ENCODE results near the gene PTPMT1. TPM values are rescaled to one million over a fixed set of nuclear protein-coding genes. Genes with fewer than 3 reads are reported as not detected.

PTPMT1 gene
- total RNA-seq, 1 experiment from 2014 or later = 86.0 TPM

DNA sequence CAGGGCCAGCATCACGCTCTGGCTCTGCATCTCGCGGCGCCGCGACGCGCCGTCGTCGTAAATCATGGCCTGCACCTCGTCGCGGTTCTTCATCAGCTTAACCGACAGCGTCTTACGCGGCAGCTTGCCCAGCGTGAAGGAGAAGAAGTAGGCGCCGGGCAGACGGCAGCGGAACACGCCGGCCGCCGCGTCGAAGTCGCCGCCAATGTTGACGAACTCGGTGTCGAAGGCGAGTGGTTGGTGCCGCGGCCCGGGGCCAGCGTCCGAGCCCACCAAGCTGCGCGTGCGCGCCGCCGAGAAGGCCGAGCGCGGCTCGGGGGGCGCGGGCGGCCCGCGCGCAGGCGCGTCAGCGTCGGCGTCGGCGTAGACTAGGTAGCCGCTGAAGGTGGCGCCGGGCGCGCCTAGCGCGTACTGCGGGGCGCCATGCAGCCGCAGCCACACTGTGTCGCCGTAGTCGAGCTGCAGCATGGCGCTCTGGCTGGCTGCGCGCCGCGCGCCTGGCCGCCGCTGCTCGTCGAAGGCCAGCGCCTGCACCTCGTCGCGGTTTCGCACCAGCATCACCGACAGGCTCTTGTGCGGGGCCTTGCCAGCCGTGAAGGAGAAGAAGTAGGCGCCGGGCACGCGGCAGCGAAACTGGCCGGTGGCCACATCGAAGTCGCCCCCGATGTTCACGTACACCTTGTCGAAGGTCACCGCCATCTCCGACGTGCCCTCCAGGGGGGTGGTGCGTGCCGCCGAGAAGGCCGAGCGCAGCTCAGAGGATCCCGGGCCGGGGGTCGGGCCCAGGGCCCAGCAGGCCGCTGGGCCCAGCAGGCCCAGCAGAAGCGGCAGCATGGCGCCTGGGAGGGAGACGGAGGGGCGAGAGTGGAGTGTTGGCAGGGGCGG lies 24.8 kb downstream of the PTPMT1 start:
- H3K9me3 ChIP-seq = no peaks in the 10 kb centered on the region
- H3K4me3 ChIP-seq = no peak overlapping the region
- H3K27me3 ChIP-seq = peaks cover 11% of the 10 kb centered on the region
- no peak for DNase-seq
- H3K36me3 ChIP-seq = no peaks in the 10 kb centered on the region

DNA sequence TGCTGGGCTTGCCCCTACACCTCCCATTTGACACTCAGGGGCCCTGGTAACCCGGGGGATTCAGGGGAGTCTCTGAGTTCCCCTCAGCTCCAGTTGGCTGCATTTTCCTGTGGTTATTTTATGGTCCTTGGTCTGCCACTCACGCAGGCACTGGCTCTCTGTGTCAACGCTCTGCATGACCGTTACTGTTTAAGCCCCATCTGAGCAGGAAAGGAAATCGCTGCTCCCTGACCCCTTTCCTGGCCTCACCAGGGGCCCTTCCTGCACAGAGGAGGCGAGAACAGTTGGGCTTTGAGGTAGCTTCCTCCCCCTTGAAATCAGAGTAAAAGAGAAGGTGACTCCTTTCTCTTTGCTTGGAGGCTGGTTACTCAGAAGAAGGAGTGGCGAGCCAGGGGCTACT lies 26.4 kb downstream of the PTPMT1 start:
- peaks cover 11% of the 10 kb centered on the region for H3K27me3 ChIP-seq

DNA sequence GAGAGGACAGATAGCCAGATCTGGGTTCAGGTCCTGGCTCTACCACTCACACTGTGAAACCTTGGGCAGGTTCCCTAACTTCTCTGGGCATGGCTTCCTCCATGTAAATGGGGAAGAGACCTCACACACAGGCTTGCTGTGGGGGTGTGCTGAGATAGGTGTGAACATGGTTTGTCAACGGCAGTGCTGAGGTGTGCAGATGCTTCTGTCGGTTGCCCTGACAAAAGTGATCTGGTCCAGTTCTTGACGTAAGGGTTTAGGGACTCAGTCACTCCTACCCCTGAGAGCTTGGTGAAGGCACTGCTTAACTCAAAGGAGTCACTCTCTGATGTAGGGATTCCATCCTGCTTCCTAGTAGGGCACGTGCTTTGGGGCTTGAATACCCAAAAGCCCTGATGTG lies 26.9 kb downstream of the PTPMT1 start:
- peaks cover 11% of the 10 kb centered on the region for H3K27me3 ChIP-seq
- no peak overlapping the region for H3K4me3 ChIP-seq
- no peaks in the 10 kb centered on the region for H3K9me3 ChIP-seq
- H3K36me3 ChIP-seq = no peaks in the 10 kb centered on the region
- DNase-seq = no peak

More for the DNA sequence above, 26.4 kb downstream of the PTPMT1 start:
- DNase-seq = no peak
- Histone ChIP-seq H3K9me3 (no peaks in the 10 kb centered on the region), H3K36me3 (no peaks in the 10 kb centered on the region), H3K4me3 (no peak overlapping the region)

DNA sequence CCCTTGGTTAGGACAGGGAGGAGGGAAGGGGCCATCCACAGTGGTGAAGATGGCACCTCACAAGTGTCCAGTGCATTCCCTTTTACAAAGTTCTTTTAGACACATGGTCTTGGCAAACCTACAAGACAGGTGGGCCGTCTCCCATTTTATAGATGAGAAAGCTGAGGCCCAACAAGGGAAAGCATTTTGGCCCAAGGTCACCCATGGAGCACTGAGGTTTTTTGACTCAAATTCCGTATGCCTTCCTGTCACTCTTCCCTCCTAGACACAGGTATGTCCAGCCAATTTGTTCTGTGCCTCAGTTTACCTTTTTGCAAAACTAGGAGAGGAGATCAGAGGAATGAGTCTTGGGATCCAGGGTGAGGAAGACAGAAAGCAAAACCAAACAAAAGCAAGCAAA lies 27.6 kb downstream of the PTPMT1 start:
- Histone ChIP-seq H3K4me3 (no peak overlapping the region), H3K9me3 (no peaks in the 10 kb centered on the region), H3K36me3 (no peaks in the 10 kb centered on the region), H3K27me3 (peaks cover 11% of the 10 kb centered on the region)
- DNase-seq = no peak

GRCh38 chr11:47593492-47593933 lies 28.1 kb downstream of the PTPMT1 start:
- no peak for DNase-seq
- H3K27me3 ChIP-seq = peaks cover 11% of the 10 kb centered on the region
- H3K9me3 ChIP-seq = no peaks in the 10 kb centered on the region
- H3K4me3 ChIP-seq = no peak overlapping the region
- H3K36me3 ChIP-seq = no peaks in the 10 kb centered on the region

DNA sequence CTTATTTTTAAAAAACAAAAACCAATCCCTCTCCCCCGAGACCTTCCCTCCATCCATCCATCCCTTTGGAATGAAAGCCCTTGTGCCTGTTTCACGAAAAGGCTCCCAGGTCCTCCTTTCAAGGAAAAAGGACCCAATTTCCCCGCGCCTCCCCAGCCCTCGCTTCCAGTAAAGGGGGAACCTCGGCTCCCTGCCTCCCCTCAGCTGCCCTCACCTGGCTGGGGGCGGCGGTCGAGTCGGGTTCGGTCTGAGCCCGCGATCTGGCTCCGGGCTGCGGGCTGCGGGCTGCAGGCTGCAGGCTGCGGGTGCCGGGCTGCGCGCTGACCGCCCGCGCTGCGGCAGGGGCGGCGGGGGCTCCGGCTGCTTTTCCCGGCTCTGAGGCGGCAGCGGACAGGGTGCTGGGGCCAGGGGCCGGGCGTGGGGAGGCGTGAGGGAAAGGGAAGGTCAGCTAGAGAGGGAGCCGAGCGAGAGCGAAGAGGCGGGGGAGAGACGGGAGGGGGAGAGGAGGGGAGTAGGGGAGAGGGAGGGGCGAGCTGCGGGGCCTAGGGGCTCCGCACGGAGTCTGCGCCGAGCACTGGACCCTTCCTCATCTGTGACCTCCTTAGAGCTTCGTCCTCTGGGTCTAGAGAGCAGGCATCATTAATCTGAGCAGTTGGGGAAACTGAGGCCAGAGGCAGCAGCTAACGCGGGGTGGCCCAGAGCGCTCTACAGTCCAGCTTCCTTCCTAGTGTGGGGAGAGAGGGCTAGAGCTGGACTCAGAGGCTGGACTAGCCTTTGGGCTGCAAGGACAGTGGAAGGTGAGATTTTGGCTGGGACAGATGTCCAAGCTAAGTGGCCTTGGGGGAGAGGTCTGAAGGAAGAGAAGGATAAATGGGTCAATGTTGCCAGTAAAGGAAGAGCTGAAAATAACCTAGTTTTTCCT lies 28.8 kb downstream of the PTPMT1 start, which contains the start of gene C1QTNF4:
TSS of gene C1QTNF4 (minus strand) at position 478 of the 922 bp plus-strand sequence. CDS start 3,601 bp downstream, outside the sequence.
- no peak for DNase-seq
- no peaks in the 10 kb centered on the region for H3K36me3 ChIP-seq
- peaks cover 11% of the 10 kb centered on the region for H3K27me3 ChIP-seq
- H3K9me3 ChIP-seq = no peaks in the 10 kb centered on the region
- H3K4me3 ChIP-seq = no peak within 1 kb of the TSS

GRCh38 chr11:47595029-47595428 lies 29.6 kb downstream of the PTPMT1 start:
- Histone ChIP-seq H3K36me3 (no peaks in the 10 kb centered on the region), H3K9me3 (no peaks in the 10 kb centered on the region), H3K4me3 (no peak overlapping the region), H3K27me3 (peaks cover 11% of the 10 kb centered on the region)
- no peak for DNase-seq

GRCh38 chr11:47595967-47596366 lies 30.6 kb downstream of the PTPMT1 start:
- no peaks in the 10 kb centered on the region for H3K9me3 ChIP-seq
- H3K27me3 ChIP-seq = peaks cover 11% of the 10 kb centered on the region
- no peaks in the 10 kb centered on the region for H3K36me3 ChIP-seq
- H3K4me3 ChIP-seq = no peak overlapping the region
- no peak for DNase-seq

GRCh38 chr11:47599902-47600301 lies 34.5 kb downstream of the PTPMT1 start:
- H3K4me3 ChIP-seq = no peak overlapping the region
- DNase-seq = no peak
- H3K36me3 ChIP-seq = no peaks in the 10 kb centered on the region
- no peaks in the 10 kb centered on the region; the same call in 1 of the 2 replicates for H3K27me3 ChIP-seq
- no peaks in the 10 kb centered on the region for H3K9me3 ChIP-seq

GRCh38 chr11:47603295-47603694 lies 37.9 kb downstream of the PTPMT1 start:
- Histone ChIP-seq H3K27me3 (no peaks in the 10 kb centered on the region), H3K36me3 (no peaks in the 10 kb centered on the region), H3K9me3 (no peaks in the 10 kb centered on the region), H3K4me3 (no peak overlapping the region)
- DNase-seq = no peak

DNA sequence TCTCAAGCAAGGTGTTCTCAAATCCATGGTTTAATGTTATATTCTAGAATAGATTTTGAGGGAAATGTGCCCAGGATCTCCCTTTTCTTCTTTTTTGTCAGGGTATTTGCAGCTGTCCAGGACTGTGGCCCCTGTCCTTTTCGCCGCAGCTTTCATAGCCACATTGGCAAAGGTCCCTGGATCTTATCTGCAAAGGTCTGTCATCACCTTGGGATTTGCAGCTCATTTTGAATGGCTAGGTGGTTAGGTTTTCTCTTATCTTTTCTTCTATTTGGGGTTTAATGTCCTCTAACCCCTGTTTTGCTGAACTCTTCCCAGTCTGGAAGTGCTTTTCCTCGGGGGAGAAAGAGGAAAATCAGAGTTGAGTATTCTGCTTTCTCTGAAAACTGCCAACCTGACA lies 40.5 kb downstream of the PTPMT1 start:
- Histone ChIP-seq H3K36me3 (no peaks in the 10 kb centered on the region), H3K4me3 (no peak overlapping the region), H3K27me3 (no peaks in the 10 kb centered on the region), H3K9me3 (no peaks in the 10 kb centered on the region)
- DNase-seq = no peak

- H3K27me3 ChIP-seq = no peaks in the 10 kb centered on the region
- no peak overlapping the region for H3K4me3 ChIP-seq
- no peaks in the 10 kb centered on the region for H3K36me3 ChIP-seq
- no peaks in the 10 kb centered on the region for H3K9me3 ChIP-seq
- no peak for DNase-seq
Observed at GRCh38 chr11:47606731-47607130, 41.3 kb downstream of the PTPMT1 start.

DNA sequence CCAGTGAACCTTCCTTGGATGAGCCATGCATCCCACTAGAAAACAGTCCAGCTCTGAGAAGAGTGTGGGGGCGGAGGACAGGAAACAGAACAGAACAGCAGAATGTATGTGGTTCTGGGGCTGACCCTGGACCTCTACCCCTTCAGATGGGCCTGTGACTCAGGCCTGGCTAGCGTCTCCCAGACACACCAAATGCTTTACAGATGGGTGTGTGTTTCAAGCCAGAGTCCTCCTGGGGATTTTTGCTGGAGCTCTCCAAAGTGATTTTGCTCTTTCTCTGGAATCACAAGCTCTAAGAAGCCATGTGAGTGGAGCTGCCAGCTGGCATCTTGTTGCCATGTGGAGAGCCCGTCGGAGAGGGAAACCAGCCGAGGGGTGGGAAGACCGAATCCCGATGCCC lies 42.0 kb downstream of the PTPMT1 start:
- Histone ChIP-seq H3K27me3 (no peaks in the 10 kb centered on the region), H3K9me3 (no peaks in the 10 kb centered on the region), H3K36me3 (no peaks in the 10 kb centered on the region)

DNA sequence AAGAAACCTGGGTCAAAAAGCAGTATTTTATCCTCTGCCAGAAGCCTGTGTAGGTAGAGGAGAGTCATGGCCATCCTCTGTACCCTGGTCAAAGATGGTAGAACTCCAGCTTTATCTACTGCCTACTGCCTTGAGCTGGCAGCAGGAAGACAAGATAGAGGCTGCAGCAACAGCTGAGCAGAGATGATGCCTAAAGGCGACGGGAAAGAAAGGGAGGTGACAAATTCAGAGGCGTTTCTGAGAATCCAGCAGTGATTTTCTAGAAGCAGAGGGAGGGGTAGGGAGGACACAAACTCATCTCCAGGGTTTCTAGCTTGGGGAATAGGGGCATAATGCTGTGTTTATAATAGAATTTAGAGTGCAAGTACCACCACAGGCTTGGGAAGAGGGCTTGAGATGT lies 44.3 kb downstream of the PTPMT1 start:
- H3K4me3 ChIP-seq = no peak overlapping the region
- no peaks in the 10 kb centered on the region for H3K27me3 ChIP-seq
- DNase-seq = no peak
- H3K9me3 ChIP-seq = no peaks in the 10 kb centered on the region
- no peaks in the 10 kb centered on the region for H3K36me3 ChIP-seq

More for the DNA sequence above, 42.0 kb downstream of the PTPMT1 start:
- H3K4me3 ChIP-seq = no peak overlapping the region
- DNase-seq = peak; percentile 94

DNA sequence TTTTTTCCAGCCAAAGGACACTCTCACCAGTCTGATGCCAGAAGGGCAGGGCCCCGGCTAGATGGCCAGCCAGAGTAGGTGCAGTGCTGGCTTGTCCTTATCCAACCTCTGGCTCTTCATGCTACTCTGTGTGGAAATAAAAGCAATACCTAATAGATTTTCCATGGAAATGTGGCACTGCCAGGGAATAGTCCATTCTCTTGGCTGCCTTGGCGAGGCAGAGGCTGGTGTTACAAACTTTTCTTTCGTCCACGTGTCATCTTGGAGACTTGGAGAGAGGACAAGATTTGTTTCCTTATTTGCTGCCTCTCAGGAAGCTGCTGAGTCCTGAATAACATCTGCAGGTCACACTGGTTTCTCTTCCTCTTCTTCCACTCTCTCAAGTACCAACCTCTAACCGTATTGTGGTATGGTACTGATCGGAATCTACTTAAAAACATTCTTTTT lies 46.0 kb downstream of the PTPMT1 start:
- Histone ChIP-seq H3K9me3 (no peaks in the 10 kb centered on the region), H3K36me3 (peaks cover 4% of the 10 kb centered on the region; the same call in 1 of the 2 replicates), H3K27me3 (no peaks in the 10 kb centered on the region), H3K4me3 (no peak overlapping the region)
- no peak for DNase-seq

- Histone ChIP-seq H3K4me3 (no peak overlapping the region), H3K9me3 (no peaks in the 10 kb centered on the region), H3K27me3 (no peaks in the 10 kb centered on the region)
Observed at GRCh38 chr11:47615249-47615648, 49.9 kb downstream of the PTPMT1 start.

More at GRCh38 chr11:47615249-47615648, 49.9 kb downstream of the PTPMT1 start:
- DNase-seq = no peak
- H3K36me3 ChIP-seq = peaks cover 35% of the 10 kb centered on the region
